ENCODE measurements around the gene JMJD7. TPM values are rescaled to one million over a fixed set of nuclear protein-coding genes. Genes with fewer than 3 reads are reported as not detected.
"Not testable (repeated sequence)": the region's sequence is repeated elsewhere in the genome, so short reads cannot be mapped to it uniquely, and the experiment has no call there.

Gene JMJD7
- total RNA-seq, 1 experiment from 2014 or later, result 16.2 TPM

- no peak for DNase-seq (ENCODE audit: low spot score)
Measured at GRCh38 chr15:41821831-41822230, 6.1 kb upstream of the JMJD7 start.

- DNase-seq (ENCODE audit: low spot score), result no peak
Measured at GRCh38 chr15:41822471-41822870, 5.4 kb upstream of the JMJD7 start.

- DNase-seq (ENCODE audit: low spot score), result peak; percentile 21
Measured at GRCh38 chr15:41822957-41823356, 4.9 kb upstream of the JMJD7 start.

- no peak for DNase-seq (ENCODE audit: low spot score)
Measured at GRCh38 chr15:41823502-41823901, 4.4 kb upstream of the JMJD7 start.

- DNase-seq (ENCODE audit: low spot score), result no peak
Measured at GRCh38 chr15:41824062-41824745, 3.7 kb upstream of the JMJD7 start.

GRCh38 chr15:41825145-41825544 lies 2.7 kb upstream of the JMJD7 start:
- no peak for DNase-seq (ENCODE audit: low spot score)

- no peak for DNase-seq (ENCODE audit: low spot score)
Measured at GRCh38 chr15:41825572-41826535, 2.0 kb upstream of the JMJD7 start.

- DNase-seq (ENCODE audit: low spot score), result peak; percentile 12
Measured at GRCh38 chr15:41827290-41827879, 507 bp upstream of the JMJD7 start.

GRCh38 chr15:41828807-41829141 lies 882 bp downstream of the JMJD7 start:
- no peak for DNase-seq (ENCODE audit: low spot score)

GRCh38 chr15:41829959-41830646 lies 2.2 kb downstream of the JMJD7 start:
- DNase-seq (ENCODE audit: low spot score), result no peak

GRCh38 chr15:41831291-41831690 lies 3.4 kb downstream of the JMJD7 start:
- not testable (repeated sequence) for DNase-seq (ENCODE audit: low spot score)

- DNase-seq (ENCODE audit: low spot score), result no peak
Measured at GRCh38 chr15:41832208-41832607, 4.3 kb downstream of the JMJD7 start.

GRCh38 chr15:41832875-41833274 lies 5.0 kb downstream of the JMJD7 start:
- peak; percentile 20 for DNase-seq (ENCODE audit: low spot score)

- no peak for DNase-seq (ENCODE audit: low spot score)
Measured at GRCh38 chr15:41834096-41834495, 6.2 kb downstream of the JMJD7 start.

- DNase-seq (ENCODE audit: low spot score), result no peak
Measured at GRCh38 chr15:41836073-41836472, 8.2 kb downstream of the JMJD7 start.

GRCh38 chr15:41836713-41837454 lies 9.0 kb downstream of the JMJD7 start:
- DNase-seq (ENCODE audit: low spot score), result no peak

- peak; percentile 95 for DNase-seq (ENCODE audit: low spot score)
Measured at GRCh38 chr15:41838400-41838897, 10.6 kb downstream of the JMJD7 start, which contains the start of gene PLA2G4B. Gene PLA2G4B, plus strand, starts transcription at chr15:41838847. Its CDS starts 67 bp downstream, at chr15:41838914.

- no peak for DNase-seq (ENCODE audit: low spot score)
Measured at GRCh38 chr15:41839781-41840491, 12.0 kb downstream of the JMJD7 start.

- DNase-seq (ENCODE audit: low spot score), result no peak
Measured at GRCh38 chr15:41840673-41841072, 12.8 kb downstream of the JMJD7 start.

- DNase-seq (ENCODE audit: low spot score), result no peak
Measured at GRCh38 chr15:41841131-41841530, 13.2 kb downstream of the JMJD7 start.
